Uterus (tissue), 4 donors: Measurements from ENCODE around the gene ANKRD39. TPM values are rescaled to one million over a fixed set of nuclear protein-coding genes. Genes with fewer than 3 reads are reported as not detected.

Source experiments
- DNase-seq, 2 donors: peaks; one replicate each; pipeline ENCODE4 v3.0.0-alpha.2; 2019 to 2020
- H3K27ac ChIP-seq, 2 donors: fragments of 200-600 bp; sonication (generic); 1 replicate in 1 of 2; 2 replicates in 1 of 2; pipeline ENCODE4 v1.5.1; 2016 to 2018
- H3K27me3 ChIP-seq, 2 donors: fragments of 200-600 bp; sonication (generic); one replicate each; pipeline ENCODE4 v1.5.1; 2018 to 2019; ENCODE audit warnings: control low read depth in 1 of 2
- H3K36me3 ChIP-seq, 2 donors: fragments of 200-600 bp; sonication (generic); one replicate each; pipeline ENCODE4 v1.5.1; 2019; ENCODE audit warnings: control low read depth in 1 of 2
- H3K4me1 ChIP-seq, 2 donors: fragments of 200-600 bp; sonication (generic); one replicate each; pipeline ENCODE4 v1.5.1; 2018 to 2019; ENCODE audit warnings: control low read depth in 1 of 2
- H3K4me3 ChIP-seq, 2 donors: fragments of 200-600 bp; sonication (generic); 1 replicate in 1 of 2; 2 replicates in 1 of 2; pipeline ENCODE4 v1.5.1; 2018 to 2019; ENCODE audit warnings: mild to moderate bottlenecking in 1 of 2
- H3K9me3 ChIP-seq, 2 donors: fragments of 200-600 bp; sonication (generic); one replicate each; pipeline ENCODE4 v1.5.1; 2019; ENCODE audit warnings: control low read depth in 1 of 2
- CTCF ChIP-seq, 4 experiments: fragments of 200-600 bp in 2 of 4; fragments of 450-650 bp in 2 of 4; sonication (generic) in 2 of 4; IDR thresholded peaks; one replicate each; pipeline ENCODE4 v1.5.1; 2016 to 2019; ENCODE audit warnings: antibody characterized with exemption in 4 of 4, mild to moderate bottlenecking in 2 of 4, moderate library complexity in 1 of 4
- POLR2A ChIP-seq, 2 donors: fragments of 450-650 bp; IDR thresholded peaks; one replicate each; pipeline ENCODE4 v1.6.1; 2016; ENCODE audit warnings: antibody characterized with exemption in 2 of 2, mild to moderate bottlenecking in 1 of 2, moderate library complexity in 1 of 2
- intact Hi-C: fragments of 100-400 bp; cut with DNase I; formaldehyde crosslinking; loops from one replicate; pipeline ENCODE4 v1.15.1; 2023; ENCODE audit warnings: low total_unique reads
- total RNA-seq, 4 donors: library from RNA; depleted of rRNA in 3 of 4; stranded (reverse); fragments of >200 nt in 3 of 4; gene quantifications; one replicate each; pipeline versions ENCODE4 v1.1.0 to v1.2.4, GENCODE V29; 2014 to 2023
- donor health status: DM: yes; HTN: yes; CAD: no.

ANKRD39 gene
- total RNA-seq, 4 donors from 2014 or later, result 4.7 to 162 (median 16.9) TPM

- Histone ChIP-seq H3K4me3 (no peak overlapping the region), H3K27ac (no peak overlapping the region), H3K9me3 (no peaks in the 10 kb centered on the region), H3K36me3 (no peaks in the 10 kb centered on the region), H3K4me1 (peaks cover 0 to 5% of the 10 kb centered on the region in 2 donors), H3K27me3 (no peaks in the 10 kb centered on the region)
- intact Hi-C loops, result no loop called here
- no peak for TF ChIP-seq POLR2A (IDR thresholded peaks at IDR 0.05)
- TF ChIP-seq CTCF (IDR thresholded peaks at IDR 0.05), result no peak
- DNase-seq, result no peak
Measured at GRCh38 chr2:96844405-96844808, 13.4 kb downstream of the ANKRD39 start.

GRCh38 chr2:96843538-96844268, 14.1 kb downstream of the ANKRD39 start, which contains the start of gene ANKRD23:
Gene ANKRD23 (minus strand): TSS chr2:96844021. CDS start chr2:96843992, 29 bp downstream.
- no peaks in the 10 kb centered on the region for H3K27me3 ChIP-seq
- no peak for TF ChIP-seq POLR2A (IDR thresholded peaks at IDR 0.05)
- TF ChIP-seq CTCF (IDR thresholded peaks at IDR 0.05), result no peak
- no peaks in the 10 kb centered on the region for H3K9me3 ChIP-seq
- no peak for DNase-seq
- no peak within 1 kb of the TSS for H3K27ac ChIP-seq
- peaks cover 0 to 5% of the 10 kb centered on the region in 2 donors for H3K4me1 ChIP-seq
- intact Hi-C loops, result no loop called here
- H3K36me3 ChIP-seq, result no peaks in the 10 kb centered on the region
- H3K4me3 ChIP-seq, result no peak within 1 kb of the TSS

- H3K36me3 ChIP-seq, result no peaks in the 10 kb centered on the region
- no peaks in the 10 kb centered on the region for H3K27me3 ChIP-seq
- no peak for DNase-seq
- H3K4me1 ChIP-seq, result peaks cover 0 to 5% of the 10 kb centered on the region in 2 donors
- H3K9me3 ChIP-seq, result no peaks in the 10 kb centered on the region
- H3K4me3 ChIP-seq, result no peak overlapping the region
- intact Hi-C loops, result no loop called here
- no peak overlapping the region for H3K27ac ChIP-seq
- TF ChIP-seq CTCF (IDR thresholded peaks at IDR 0.05), result no peak
- TF ChIP-seq POLR2A (IDR thresholded peaks at IDR 0.05), result no peak
Measured at GRCh38 chr2:96842600-96842999, 15.2 kb downstream of the ANKRD39 start.

- TF ChIP-seq CTCF (IDR thresholded peaks at IDR 0.05), result no peak
- no peak for TF ChIP-seq POLR2A (IDR thresholded peaks at IDR 0.05)
- DNase-seq, result no peak
- Histone ChIP-seq H3K9me3 (no peaks in the 10 kb centered on the region), H3K27me3 (no peaks in the 10 kb centered on the region), H3K4me3 (no peak overlapping the region), H3K4me1 (peaks cover 0 to 5% of the 10 kb centered on the region in 2 donors), H3K36me3 (no peaks in the 10 kb centered on the region), H3K27ac (no peak overlapping the region)
- intact Hi-C loops, result no loop called here
Measured at GRCh38 chr2:96841701-96842495, 15.9 kb downstream of the ANKRD39 start.
